Liver (tissue), 9 donors: Measurements from ENCODE around the gene MYLIP. TPM values are rescaled to one million over a fixed set of nuclear protein-coding genes. Genes with fewer than 3 reads are reported as not detected.

Experiments used
- DNase-seq: peaks from one replicate; pipeline ENCODE4 v3.0.0-alpha.2; 2017; ENCODE audit warnings: low spot score
- H3K27ac ChIP-seq, 2 donors: one replicate each; pipeline ENCODE4 v1.7.0; 2013; ENCODE audit warnings: inconsistent platforms in 2 of 2, low read length in 2 of 2, control low read depth in 1 of 2, low read depth in 1 of 2, mild to moderate bottlenecking in 1 of 2
- H3K27me3 ChIP-seq, 4 donors: one replicate each; pipeline versions ENCODE4 v1.6.1 to v1.7.0; 2013; ENCODE audit warnings: low read length in 3 of 4, inconsistent platforms in 1 of 4, mild to moderate bottlenecking in 1 of 4, moderate library complexity in 1 of 4; ENCODE audit not compliant: control insufficient read depth in 4 of 4, insufficient read depth in 4 of 4
- H3K36me3 ChIP-seq, 4 donors: one replicate each; pipeline versions ENCODE4 v1.6.1 to v1.7.0; 2013; ENCODE audit warnings: low read length in 3 of 4, mild to moderate bottlenecking in 3 of 4, low read depth in 1 of 4, moderate library complexity in 1 of 4; ENCODE audit not compliant: control insufficient read depth in 4 of 4, insufficient read depth in 3 of 4
- H3K4me1 ChIP-seq, 4 donors: one replicate each; pipeline versions ENCODE4 v1.6.1 to v1.7.0; 2013; ENCODE audit warnings: low read length in 3 of 4, mild to moderate bottlenecking in 3 of 4, moderate library complexity in 1 of 4; ENCODE audit not compliant: control insufficient read depth in 4 of 4, insufficient read depth in 4 of 4
- H3K4me3 ChIP-seq, 3 donors: one replicate each; pipeline versions ENCODE4 v1.6.1 to v1.7.0; 2013; ENCODE audit warnings: low read length in 3 of 3, control low read depth in 1 of 3, low read depth in 1 of 3, mild to moderate bottlenecking in 1 of 3
- H3K9ac ChIP-seq, 2 donors: one replicate each; pipeline ENCODE4 v1.7.0; 2013; ENCODE audit warnings: low read length in 2 of 2, mild to moderate bottlenecking in 2 of 2, moderate library complexity in 2 of 2, control low read depth in 1 of 2, low read depth in 1 of 2
- H3K9me3 ChIP-seq, 4 donors: one replicate each; pipeline versions ENCODE4 v1.6.1 to v1.7.0; 2013; ENCODE audit warnings: low read length in 3 of 4; ENCODE audit not compliant: control insufficient read depth in 4 of 4
- ATF3 ChIP-seq: IDR thresholded peaks from 2 replicates; pipeline ENCODE4 v1.6.1; 2016; ENCODE audit warnings: antibody characterized with exemption
- CTCF ChIP-seq: fragments of 150-350 bp; IDR thresholded peaks from 2 replicates; pipeline ENCODE4 v1.5.1; 2017; ENCODE audit warnings: improper control_type of control experiment, low read depth, low read length; ENCODE audit not compliant: missing input control
- EGR1 ChIP-seq, 2 donors: IDR thresholded peaks; 2 replicates each; pipeline ENCODE4 v1.6.1; 2016 to 2018; ENCODE audit warnings: antibody characterized with exemption in 2 of 2, low read depth in 2 of 2
- FOXA1 ChIP-seq: IDR thresholded peaks from 2 replicates; pipeline ENCODE4 v1.6.1; 2016; ENCODE audit warnings: antibody characterized with exemption
- FOXA2 ChIP-seq: IDR thresholded peaks from 2 replicates; pipeline ENCODE4 v1.6.1; 2016; ENCODE audit warnings: antibody characterized with exemption
- GABPA ChIP-seq, 2 donors: IDR thresholded peaks in 1 of 2; conservative IDR thresholded peaks in 1 of 2; 2 replicates each; pipeline ENCODE4 v1.6.1; 2016; ENCODE audit warnings: antibody characterized with exemption in 2 of 2, mild to moderate bottlenecking in 1 of 2, moderate library complexity in 1 of 2
- HNF4A ChIP-seq, 2 donors: conservative IDR thresholded peaks; 2 replicates each; pipeline ENCODE4 v1.6.1; 2016; ENCODE audit warnings: antibody characterized with exemption in 2 of 2, mild to moderate bottlenecking in 2 of 2
- HNF4G ChIP-seq: IDR thresholded peaks from 2 replicates; pipeline ENCODE4 v1.6.1; 2016; ENCODE audit warnings: antibody characterized with exemption
- JUND ChIP-seq, 2 donors: IDR thresholded peaks; 2 replicates each; pipeline ENCODE4 v1.6.1; 2016; ENCODE audit warnings: antibody characterized with exemption in 2 of 2
- MAX ChIP-seq: IDR thresholded peaks from 2 replicates; pipeline ENCODE4 v1.6.1; 2016; ENCODE audit warnings: antibody characterized with exemption
- NR2F2 ChIP-seq: IDR thresholded peaks from 2 replicates; pipeline ENCODE4 v1.6.1; 2016; ENCODE audit warnings: antibody characterized with exemption
- RAD21 ChIP-seq, 2 donors: IDR thresholded peaks; 2 replicates each; pipeline ENCODE4 v1.6.1; 2016; ENCODE audit warnings: antibody characterized with exemption in 2 of 2, mild to moderate bottlenecking in 2 of 2
- REST ChIP-seq: IDR thresholded peaks from 2 replicates; pipeline ENCODE4 v1.6.1; 2016; ENCODE audit warnings: antibody characterized with exemption, mild to moderate bottlenecking
- SP1 ChIP-seq: IDR thresholded peaks from 2 replicates; pipeline ENCODE4 v1.6.1; 2018; ENCODE audit warnings: antibody characterized with exemption, mild to moderate bottlenecking
- ZBTB33 ChIP-seq: IDR thresholded peaks from 2 replicates; pipeline ENCODE4 v1.6.1; 2016; ENCODE audit warnings: antibody characterized with exemption
- WGBS: extraction: QIAGEN DNeasy Blood & Tissue Kit; methylation state at CpG from one replicate; pipeline ENCODE4 v1.1.7; 2013; 5-methylcytosine and 5-hydroxymethylcytosine counted together
- polyA plus RNA-seq, 2 donors: library from polyadenylated mRNA; stranded (reverse) in 1 of 2; unstranded in 1 of 2; fragments of 200-250 nt in 1 of 2; fragments of >200 nt in 1 of 2; fragmentation: Nextera tagmentation in 1 of 2; extraction: Ambion mirVana in 1 of 2; gene quantifications; one replicate each; pipeline versions ENCODE4 v1.2.1 to v1.2.3, GENCODE V29; 2013 to 2015
- total RNA-seq, 2 donors: library from RNA; depleted of rRNA; stranded (reverse); fragments of >200 nt; gene quantifications; one replicate each; pipeline ENCODE4 v1.2.3, GENCODE V29; 2014
- donor health status: healthy.
- donor health status: healthy.
- donor health status: healthy.
- donor health status: healthy.
- donor health status: healthy.

MYLIP gene
- total and polyA plus RNA-seq, 4 donors, result 2.7 to 29.4 (median 4.4) TPM

GRCh38 chr6:16124198-16125180 is 4.4 kb upstream of the MYLIP start:
- H3K4me1 ChIP-seq, result peaks cover 0 to 3% (median under 1%) of the 10 kb centered on the region in 4 donors
- H3K27ac ChIP-seq, result no peak overlapping the region
- H3K27me3 ChIP-seq, result no peaks in the 10 kb centered on the region
- TF ChIP-seq RAD21 (IDR thresholded peaks at IDR 0.05) (no peak), SP1 (no peak), JUND (IDR thresholded peaks at IDR 0.05) (no peak), CTCF (no peak), HNF4G (no peak), MAX (no peak), EGR1 (IDR thresholded peaks at IDR 0.05; ENCODE audit: low read depth in 2 of 2) (no peak), NR2F2 (no peak), FOXA1 (no peak), ZBTB33 (no peak), FOXA2 (no peak), GABPA (IDR thresholded peaks at IDR 0.05 in 1 of 2, conservative IDR thresholded peaks at IDR 0.05 in 1 of 2) (no peak), REST (no peak)
- H3K4me3 ChIP-seq, result no peak overlapping the region
- no peak overlapping the region for H3K9ac ChIP-seq
- no peaks in the 10 kb centered on the region for H3K36me3 ChIP-seq
- 73% methylated on average over 6 of the region's 6 CpGs for WGBS
- DNase-seq, result no peak
- H3K9me3 ChIP-seq, result no peaks in the 10 kb centered on the region

GRCh38 chr6:16126056-16126455 is 2.8 kb upstream of the MYLIP start:
- no peak for DNase-seq
- Histone ChIP-seq H3K4me3 (no peak overlapping the region), H3K9me3 (no peaks in the 10 kb centered on the region), H3K36me3 (no peaks in the 10 kb centered on the region), H3K27ac (no peak overlapping the region), H3K4me1 (peaks cover 2 to 15% (median 12%) of the 10 kb centered on the region in 4 donors), H3K27me3 (no peaks in the 10 kb centered on the region), H3K9ac (no peak overlapping the region)
- WGBS, result 93% methylated on average over 3 of the region's 3 CpGs
- no peak for TF ChIP-seq HNF4A (conservative IDR thresholded peaks at IDR 0.05)
- TF ChIP-seq GABPA (IDR thresholded peaks at IDR 0.05 in 1 of 2, conservative IDR thresholded peaks at IDR 0.05 in 1 of 2), result no peak
- TF ChIP-seq ATF3, result no peak
